ENCODE results near the gene FAM81B.
"Not testable (repeated sequence)": the region's sequence is repeated elsewhere in the genome, so short reads cannot be mapped to it uniquely, and the experiment has no call there.

Gene FAM81B

GRCh38 chr5:95390812-95391492 is at the start of gene FAM81B:
TSS of gene FAM81B (plus strand) at chr5:95391366. CDS start at chr5:95391390, 24 bp downstream.
- no peak for DNase-seq (ENCODE audit: low read depth)

DNA sequence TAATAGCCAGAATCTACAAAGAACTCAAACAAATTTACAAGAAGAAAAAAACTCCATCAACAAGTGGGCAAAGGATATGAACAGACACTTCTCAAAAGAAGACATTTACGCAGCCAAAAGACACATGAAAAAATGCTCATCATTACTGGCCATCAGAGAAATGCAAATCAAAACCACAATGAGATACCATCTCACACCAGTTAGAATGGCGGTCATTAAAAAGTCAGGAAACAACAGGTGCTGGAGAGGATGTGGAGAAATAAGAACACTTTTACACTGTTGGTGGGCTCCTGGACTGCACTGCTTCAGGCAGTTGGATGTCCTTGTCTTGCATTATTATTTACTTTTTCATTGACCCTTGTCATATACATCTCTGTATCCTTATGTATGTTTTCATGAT is 49.7 kb upstream of the FAM81B start:
- not testable (repeated sequence) for DNase-seq (ENCODE audit: low read depth)

GRCh38 chr5:95347506-95348120 is 43.6 kb upstream of the FAM81B start:
- DNase-seq (ENCODE audit: low read depth) = no peak

GRCh38 chr5:95350631-95351030 is 40.5 kb upstream of the FAM81B start:
- DNase-seq (ENCODE audit: low read depth) = no peak

DNA sequence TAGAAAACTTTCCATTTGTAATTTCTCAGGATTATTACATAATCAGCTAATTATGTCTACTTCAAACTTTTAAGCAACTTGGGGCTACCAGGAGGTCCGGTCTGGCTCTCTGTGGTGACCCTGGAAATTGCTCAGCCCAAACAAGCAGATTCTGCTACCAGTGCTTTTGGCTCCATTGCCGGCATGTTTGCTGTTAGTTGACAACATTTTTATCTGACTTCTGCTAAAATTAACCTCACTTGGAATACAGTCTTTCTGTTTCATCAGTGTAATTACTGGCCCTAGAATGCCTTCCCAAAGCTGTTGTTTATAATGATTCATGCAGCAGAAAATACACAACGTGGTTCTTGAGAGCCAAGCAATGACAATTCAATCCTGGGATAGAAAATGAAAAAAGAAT is 38.5 kb upstream of the FAM81B start:
- no peak for DNase-seq (ENCODE audit: low read depth)

DNA sequence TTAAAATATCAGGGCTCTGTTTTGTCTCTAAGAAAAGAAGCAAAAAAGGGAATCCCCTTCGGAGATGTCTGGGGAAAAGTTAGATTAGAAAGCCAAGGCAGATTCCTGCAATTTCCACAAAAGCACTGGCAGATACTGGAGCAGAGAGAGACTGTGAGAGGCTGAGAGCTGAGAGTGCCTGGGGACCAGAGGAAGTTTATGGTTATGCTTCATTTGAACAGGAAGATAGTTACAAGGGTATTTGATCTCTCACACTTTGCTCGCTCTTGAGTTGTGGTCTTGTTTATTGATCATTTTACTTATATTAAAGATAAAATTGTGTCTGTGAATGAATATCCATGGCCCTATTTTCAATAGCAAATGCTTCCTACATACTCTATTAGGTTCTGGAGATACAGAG is 32.8 kb upstream of the FAM81B start:
- DNase-seq (ENCODE audit: low read depth) = no peak

DNA sequence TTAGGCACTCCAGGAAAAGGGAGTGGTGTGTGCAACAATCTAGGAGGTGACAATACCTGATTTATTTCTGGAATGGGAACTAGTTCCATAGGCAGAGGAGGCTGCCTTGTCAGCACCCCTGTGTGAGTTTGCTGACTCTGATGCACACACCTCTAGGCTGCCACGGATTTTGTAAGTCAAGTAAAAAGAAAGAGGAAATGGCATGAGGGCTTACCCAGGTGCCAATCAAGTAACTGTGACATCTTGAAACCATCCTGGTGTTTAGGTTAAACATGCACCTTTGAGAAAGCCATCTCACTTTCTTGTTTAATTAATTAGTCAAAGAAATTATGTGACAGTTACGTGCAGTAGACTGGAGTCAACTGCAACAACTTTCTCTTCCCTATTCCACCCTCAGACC is 32.3 kb upstream of the FAM81B start:
- no peak for DNase-seq (ENCODE audit: low read depth)

- not testable (repeated sequence) for DNase-seq (ENCODE audit: low read depth)
Observed at GRCh38 chr5:95360667-95361066, 30.5 kb upstream of the FAM81B start.

- DNase-seq (ENCODE audit: low read depth) = no peak
Observed at GRCh38 chr5:95365302-95366095, 25.7 kb upstream of the FAM81B start.

- DNase-seq (ENCODE audit: low read depth) = no peak
Observed at GRCh38 chr5:95369782-95370181, 21.4 kb upstream of the FAM81B start.

DNA sequence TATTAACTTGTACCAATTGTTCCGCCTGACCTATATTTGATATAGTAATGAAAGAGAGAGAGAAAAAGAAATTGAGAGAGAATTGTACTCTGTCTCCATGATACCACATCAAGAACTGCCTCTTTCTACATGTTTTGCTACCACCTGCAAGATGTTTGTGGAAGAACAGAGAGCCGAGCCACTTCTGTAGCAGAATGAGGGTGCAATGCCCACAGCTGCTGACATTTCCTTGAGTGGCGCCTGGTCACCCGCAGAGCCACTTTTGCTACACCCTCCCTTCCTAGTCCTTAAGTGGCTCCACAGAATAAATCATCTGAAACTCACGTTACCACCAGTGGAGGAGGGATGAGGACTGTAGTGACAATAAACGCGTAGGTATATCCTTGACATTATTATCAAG is 17.1 kb upstream of the FAM81B start:
- no peak for DNase-seq (ENCODE audit: low read depth)

- DNase-seq (ENCODE audit: low read depth) = no peak
Observed at GRCh38 chr5:95375591-95375990, 15.6 kb upstream of the FAM81B start.

GRCh38 chr5:95379133-95379532 is 12.0 kb upstream of the FAM81B start:
- DNase-seq (ENCODE audit: low read depth) = no peak

- no peak for DNase-seq (ENCODE audit: low read depth)
Observed at GRCh38 chr5:95380103-95380628, 11.0 kb upstream of the FAM81B start.

GRCh38 chr5:95382801-95383200 is 8.4 kb upstream of the FAM81B start:
- DNase-seq (ENCODE audit: low read depth) = no peak

GRCh38 chr5:95384485-95385213 is 6.5 kb upstream of the FAM81B start:
- DNase-seq (ENCODE audit: low read depth) = no peak

GRCh38 chr5:95385334-95385733 is 5.8 kb upstream of the FAM81B start:
- no peak for DNase-seq (ENCODE audit: low read depth)

GRCh38 chr5:95391965-95392364 is 799 bp downstream of the FAM81B start:
- not testable (repeated sequence) for DNase-seq (ENCODE audit: low read depth)

GRCh38 chr5:95392593-95393182 is 1.5 kb downstream of the FAM81B start:
- no peak for DNase-seq (ENCODE audit: low read depth)

DNA sequence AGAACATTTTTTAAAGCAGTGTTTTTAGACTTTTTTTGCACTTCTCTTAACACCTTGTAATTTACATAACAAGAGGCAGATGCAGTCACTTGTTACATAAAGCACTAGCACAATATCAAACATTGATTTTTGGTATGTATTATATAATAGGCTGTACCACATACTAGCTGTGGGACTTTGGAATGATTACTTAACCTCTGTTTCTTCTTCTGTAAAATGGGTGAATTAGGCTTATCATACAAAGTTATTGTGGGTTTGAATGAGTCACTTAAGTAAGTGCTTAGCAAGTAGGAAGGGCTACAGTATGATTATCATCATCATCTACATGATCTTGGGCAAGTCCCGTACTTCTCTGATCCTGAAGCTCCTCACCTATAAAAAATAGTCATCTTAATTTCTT is 2.1 kb downstream of the FAM81B start:
- no peak for DNase-seq (ENCODE audit: low read depth)

DNA sequence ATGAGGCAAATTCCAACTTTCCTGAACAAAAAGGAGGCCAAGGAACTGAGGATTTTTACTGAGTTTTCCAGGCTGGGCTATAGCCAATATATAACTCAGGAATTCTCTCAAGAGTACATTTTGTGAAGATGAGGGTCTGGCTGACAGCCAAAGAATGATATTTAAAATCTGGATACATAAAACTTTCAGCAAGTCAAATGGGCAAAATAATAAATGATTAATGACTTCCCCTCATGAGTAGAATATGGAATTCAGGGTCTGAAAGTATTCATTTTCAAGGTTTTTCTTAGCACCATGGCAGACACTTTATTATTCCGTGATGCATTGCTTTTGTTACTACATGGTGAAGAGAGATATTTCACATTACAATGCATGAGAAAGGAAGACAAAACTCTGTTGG is 7.8 kb downstream of the FAM81B start:
- no peak for DNase-seq (ENCODE audit: low read depth)

DNA sequence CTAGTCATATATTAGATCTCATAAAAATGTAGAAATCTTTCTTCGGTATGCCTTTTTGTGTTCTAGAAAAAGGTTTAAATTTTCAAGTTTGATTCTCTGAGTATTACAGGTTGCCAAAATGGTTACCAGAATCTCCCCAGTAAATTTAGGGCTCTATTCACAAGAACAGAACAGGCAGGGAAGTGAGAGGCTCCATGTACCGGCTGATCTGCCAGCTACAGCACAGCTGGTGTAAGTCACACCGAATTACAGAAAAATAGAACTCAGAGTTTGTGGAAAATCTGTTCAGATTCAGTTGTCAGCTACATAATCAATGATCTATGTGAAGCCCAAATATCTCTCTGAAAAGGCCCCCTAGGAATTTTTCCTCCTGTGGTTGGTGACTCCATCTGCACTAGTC is 10.5 kb downstream of the FAM81B start:
- DNase-seq (ENCODE audit: low read depth) = no peak
